ENCODE results near the gene NPDC1.
"Not testable (repeated sequence)": the region's sequence is repeated elsewhere in the genome, so short reads cannot be mapped to it uniquely, and the experiment has no call there.

The NPDC1 gene

DNA sequence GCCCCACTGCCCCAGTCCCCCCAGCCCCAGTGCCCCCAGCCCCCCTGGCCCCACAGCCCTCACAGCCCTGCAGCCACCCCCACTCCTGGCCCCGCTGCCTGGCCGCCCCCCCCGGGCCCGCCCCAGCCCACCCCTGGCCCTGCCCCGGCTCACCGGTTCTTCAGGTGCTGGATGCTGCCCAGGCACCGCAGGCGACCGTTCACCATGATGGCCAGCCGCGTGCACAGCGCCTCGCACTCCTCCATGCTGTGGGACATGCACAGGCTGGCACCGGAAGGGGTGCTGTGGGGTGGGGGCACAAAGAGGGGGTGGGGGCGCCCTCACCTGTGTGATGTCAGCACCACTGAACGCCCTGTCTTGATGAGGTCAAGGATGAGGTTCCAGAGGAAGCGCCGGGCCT, 36.8 kb downstream of the NPDC1 start:
- DNase-seq = no peak

DNA sequence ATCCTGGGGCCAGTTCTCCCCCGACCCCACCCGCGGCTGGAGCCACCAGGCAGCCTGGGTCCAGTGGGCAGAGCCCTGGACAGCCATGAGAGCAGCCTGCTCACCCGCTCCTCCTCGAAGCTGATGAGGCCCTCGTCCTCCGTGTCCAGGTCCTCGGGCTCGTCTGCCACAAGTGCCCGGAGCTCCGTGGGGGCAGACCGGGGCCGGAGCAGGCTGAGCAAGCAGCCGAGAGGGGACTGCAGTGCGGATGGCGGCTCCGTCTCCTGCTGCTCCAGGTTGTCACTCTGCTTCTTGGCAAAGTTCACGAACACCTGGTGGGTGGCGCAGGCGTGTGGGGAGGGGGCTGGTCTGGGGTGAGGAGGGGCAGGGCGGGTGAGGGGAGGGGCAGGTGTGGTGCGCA, 37.7 kb downstream of the NPDC1 start:
- no peak for DNase-seq

DNA sequence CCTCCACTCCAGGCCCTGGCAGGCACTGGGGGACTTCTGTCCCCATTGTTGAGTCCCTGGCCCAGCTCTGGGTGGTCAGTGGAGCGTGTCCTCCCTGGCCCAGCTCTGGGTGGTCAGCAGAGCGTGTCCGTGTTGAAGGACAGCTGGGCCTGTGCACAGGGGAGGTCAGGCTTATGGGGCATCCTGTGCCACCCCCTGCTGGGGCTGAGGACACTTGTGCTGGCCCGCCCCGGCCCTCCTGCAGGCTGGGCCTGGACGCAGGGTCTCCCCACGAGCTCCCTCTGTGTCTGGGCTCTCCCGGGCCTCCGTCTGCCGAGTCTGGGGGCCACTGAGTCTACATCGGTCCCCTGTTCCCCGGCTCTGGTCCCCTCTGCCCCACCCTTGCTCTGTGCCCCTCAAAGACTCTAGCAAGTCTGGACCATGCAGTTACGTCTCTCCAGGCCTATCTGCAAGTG, 38.1 kb downstream of the NPDC1 start:
- no peak for DNase-seq

DNA sequence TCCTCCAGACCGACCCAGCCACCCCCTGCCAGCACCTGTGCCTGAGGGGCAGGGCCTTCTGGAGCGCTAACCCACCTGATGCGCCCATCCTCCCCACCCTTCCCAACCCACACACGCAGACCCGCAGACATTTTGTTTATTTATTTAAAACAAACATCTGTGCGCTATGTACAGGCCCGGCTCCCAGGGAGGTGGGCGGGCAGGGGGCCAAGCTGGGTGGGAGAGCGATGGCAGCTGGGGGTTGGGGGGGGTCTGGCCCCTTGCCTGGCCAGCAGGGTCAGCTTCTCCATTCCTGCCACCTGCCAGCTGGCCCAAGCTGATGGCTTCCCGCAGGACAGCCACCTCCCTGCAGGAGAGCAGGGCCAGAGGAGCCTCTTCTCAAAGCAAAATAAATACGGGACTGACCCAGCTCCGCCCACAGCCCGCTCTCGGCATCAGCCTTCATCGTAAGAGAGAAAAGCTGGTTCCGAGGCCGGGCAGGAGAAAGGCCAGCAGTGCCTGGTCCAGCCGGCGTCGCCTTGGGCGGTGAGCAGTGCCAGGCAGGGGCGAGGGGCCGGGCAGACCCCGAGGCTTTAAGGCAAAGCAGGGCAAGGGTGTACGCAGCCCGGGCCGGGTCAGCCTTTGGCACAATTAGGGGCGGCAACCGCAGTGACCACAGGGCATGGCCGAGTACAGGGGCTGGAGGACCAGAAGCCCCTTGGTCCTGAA, 38.7 kb downstream of the NPDC1 start:
- no peak for DNase-seq

DNA sequence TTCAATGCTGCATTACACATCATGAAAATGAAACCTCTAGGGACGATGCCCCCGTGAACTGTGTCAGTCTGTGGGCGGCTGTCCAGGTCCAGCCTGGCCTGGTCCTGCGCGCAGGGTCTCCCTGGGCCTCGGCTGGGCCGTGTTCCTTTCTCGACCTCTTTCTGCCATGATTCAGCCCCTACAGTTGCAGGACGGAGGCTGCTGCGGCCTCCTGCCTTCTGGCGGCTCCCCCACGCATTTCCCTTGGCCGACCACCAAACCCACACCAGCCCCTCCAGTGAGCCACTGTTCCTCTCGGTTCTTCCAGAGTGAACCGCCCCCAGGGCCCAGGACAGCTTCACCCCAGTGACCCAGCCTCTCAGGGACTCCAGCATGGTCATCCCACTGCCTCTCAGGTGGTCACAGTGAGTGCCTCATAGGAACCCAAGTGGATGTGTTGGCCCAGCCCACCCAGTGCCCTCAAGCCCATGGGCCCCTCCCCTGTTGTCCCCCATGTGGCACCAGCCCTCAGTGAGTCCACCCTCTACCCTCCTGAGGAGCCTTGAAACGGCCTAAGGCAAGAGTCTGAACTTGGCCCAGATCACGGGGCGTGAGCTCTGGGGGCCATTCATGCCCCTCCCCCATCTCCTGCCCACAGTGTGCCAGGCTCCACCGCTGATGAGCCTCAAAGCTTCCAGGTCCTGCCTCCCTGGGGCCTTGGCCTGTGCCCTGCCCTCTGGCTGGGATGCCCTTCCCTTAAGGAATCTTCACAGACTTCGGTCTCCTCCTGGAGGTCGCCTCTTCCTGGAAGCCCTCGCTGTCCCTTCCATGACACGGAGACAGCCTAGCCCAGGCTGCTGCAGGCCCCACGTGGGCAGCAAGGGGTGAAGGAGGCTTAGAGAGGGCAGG, 39.6 kb downstream of the NPDC1 start:
- no peak for DNase-seq

DNA sequence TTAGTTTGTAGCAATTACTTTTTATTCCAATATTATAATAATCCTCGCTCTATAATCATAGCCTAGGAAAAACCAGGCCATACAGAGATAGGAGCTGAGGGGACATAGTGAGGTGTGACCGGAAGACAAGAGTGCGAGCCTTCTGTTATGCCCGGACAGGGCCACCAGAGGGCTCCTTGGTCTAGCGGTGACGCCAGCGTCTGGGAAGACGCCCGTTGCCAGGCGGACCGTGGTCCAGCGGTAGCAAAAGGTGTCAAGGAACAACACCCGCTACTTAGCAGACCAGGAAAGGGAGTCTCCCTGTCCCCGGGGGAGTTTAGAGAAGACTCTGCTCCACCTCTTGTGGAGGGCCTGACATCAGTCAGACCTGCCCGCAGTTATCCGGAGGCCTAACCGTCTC, 41.7 kb downstream of the NPDC1 start:
- DNase-seq = not testable (repeated sequence)

DNA sequence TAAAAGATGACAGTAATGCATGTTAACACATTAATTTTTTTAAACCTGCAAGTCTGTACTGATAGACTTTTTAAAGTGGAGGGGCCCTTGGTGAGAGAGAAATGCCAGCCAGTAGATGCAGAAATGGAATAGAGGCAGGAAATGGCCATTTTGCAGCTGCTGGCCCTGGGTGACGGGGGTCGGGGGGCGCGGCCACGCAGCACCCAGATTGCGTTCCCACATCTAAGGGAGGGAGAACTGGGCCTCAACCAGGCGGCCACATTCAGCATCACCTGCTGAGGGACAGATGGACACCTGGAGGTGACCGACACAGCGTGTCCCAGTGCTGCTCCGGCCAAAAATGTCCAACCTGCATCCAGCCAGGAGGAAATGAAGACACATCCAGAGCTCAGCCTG, 43.3 kb downstream of the NPDC1 start:
- no peak for DNase-seq

DNA sequence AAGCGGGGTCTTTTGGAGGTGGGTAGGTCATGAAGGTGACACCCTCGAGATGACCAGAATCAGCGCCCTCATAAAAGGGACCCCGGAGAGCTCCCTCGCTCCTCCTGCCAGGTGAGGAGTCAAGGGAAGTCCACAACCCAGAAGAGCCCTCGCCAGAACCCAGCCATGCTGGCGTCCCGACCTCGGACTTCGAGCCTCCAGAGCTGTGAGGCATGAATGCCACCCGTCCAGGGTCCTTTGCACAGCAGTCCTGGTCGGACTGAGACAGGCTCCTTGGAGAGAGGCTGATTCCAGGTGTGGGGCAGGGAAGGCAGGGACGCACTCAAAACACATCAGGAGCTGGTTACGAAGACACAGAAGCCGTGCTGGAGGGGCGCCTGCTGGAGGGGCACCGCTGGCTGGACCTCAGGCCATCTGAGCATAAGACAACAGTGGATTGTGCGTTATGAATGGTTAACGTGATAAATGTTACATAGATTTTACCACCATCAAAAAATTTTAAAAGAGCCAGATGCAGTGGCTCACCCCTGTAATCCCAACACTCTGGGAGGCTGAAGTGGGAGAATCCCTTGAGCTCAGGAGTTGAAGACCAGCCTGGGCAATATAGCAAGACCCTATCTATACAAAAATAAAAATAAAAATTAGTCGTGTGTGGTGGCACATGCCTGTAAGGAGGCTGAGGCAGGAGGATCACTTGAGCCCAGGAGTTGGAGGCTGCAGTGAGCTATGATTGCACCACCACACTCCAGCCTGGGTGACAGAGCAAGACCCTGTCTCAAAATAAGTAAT, 43.9 kb downstream of the NPDC1 start:
- DNase-seq = no peak

DNA sequence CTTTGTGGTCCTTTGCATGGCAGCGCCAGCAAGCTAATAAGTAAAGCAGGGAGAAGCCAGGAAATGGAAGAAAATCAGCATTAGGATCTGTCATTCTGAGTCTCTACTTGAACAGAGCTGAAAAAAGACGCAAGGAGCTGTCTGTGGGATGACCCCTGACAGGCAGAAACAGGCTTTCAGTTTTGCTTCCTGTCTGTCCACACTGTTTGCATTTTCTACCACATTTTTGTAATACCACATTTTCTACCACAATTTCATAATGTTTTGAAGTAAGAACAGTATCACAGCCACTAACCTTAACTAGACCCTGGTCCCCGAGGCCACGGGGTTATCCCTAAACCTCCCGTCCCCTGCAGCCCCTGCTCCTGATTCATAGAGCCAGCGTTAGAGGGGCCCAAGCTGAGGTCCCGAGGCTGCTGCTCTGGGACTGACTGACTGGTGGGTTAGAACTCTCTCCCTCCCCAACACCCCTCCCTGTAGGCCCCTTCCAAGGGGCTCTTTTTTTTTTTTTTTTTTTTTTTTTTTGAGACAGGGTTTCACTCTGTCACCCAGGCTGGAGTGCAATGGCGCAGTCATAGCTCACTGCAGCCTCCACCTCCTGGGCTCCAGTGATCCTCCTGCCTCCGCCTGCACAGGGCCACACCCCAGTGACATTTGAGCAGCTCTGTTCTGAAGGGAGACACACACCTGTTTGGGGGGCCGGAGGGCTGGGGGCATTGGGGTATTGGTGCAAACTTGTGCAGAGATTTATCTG, 45.6 kb downstream of the NPDC1 start:
- peak; percentile 61 for DNase-seq

DNA sequence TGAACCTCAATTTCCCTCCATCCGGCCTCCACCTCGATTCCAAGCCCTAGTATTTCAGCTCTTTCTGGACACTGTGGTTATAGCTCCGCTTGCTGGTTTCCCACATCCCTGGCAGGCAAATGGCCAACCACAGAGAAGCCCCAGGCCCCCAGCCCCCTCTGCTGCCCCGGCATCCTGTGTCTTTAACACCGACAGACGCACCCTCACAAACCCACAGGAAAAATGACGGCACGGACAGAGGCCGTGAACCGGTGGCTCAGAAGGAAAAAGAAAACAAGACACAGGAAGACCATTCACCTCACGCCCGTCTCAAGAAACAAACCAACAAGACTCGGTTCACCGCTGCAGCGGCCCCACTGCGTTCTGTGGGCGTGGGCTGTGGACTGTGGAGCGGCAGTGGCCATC, 48.1 kb downstream of the NPDC1 start:
- DNase-seq = no peak

DNA sequence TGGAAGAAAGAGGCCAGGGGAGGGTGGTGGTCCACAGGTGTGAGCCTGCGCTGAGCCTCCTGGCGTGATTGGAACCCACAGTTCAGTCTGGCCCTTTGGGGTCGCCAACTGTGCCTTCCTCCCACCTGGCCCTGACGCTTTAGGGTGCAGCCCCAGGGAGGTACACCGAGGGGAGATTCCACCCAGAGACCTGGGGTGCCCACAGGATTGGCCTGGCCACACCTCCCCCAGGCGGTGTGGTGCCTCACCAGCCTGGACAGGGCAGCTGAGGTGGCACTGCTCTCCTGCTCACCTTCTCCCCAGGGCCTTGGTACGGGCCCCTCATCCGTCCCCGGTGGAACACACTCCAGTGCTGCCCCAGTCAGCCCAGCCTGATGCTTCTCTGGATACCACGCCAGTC, 48.6 kb downstream of the NPDC1 start:
- DNase-seq = no peak

DNA sequence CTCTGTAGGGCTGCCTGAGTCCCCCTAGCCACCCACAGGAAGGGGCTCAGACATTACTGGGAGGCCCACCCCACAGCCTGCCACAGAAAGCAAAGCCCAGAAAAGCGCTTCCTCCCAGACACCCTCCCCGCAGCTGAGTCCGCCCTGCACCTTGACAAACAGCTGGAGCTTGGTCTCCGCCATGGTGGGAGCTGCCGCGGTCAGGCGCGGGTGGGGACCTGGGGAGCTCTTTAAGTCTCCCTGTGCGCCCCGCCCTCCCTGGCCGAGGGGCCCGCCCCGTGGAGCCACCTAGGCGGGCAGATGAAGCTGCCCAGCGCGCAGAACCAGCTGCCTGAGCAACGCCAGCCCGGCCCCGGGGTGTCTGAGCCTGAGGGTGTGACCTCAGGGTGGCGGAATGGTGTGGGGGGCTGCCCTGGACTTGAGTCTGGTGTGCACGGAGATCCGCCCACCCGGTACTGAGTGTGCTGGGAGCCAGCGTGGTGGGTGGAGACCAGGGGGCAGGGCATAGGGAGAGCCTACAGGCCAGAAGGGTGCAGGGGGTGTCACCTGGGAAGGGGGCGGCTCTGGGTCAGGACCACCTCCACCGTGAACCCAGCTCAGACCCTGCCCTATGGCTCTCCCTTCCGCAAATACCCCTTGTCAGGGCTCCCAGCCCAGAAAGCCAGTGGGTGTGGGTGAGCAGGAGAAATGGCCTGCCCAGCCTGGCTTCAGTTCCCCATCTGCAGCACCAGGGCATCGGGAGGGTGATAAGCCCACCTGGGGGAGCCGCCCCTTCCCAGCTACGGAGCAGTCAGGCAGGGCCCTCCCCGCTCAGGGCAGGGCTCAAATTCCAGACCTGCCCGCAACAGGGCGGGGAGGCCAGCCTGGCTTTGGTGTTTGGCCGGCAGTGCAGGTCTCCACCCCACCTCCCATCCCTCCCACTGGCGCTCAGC, 49.4 kb downstream of the NPDC1 start, which contains the start of gene CLIC3:
Gene CLIC3 (minus strand): TSS at position 208 of the 932 bp plus-strand sequence. CDS start 25 bp downstream, at position 183.
- DNase-seq = no peak

DNA sequence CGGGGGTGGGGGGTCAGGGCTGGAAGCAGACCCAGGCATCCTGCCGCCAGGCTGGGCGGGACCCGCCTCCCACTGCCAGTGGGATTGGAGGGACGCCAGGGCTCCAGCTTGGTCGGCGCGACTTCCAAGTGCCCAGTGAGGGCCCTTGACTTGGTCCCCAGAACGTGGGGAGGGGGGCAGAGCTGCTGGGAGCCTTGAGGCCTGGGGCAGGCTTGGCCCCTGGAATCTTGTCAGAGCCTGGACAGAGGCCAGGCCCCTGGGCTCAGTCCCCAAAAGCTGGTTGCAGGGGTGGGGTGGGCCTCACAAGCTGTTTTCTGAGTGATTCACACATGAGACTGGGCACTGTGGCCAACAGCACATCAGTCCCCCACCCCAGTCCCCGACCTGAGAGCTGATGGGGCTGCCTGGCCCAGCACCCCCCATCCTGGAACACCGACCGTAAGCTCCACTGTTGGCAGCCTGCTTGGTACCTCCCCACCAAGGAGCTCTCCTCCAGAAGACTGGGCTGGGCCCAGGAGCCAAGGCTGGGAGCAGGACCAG, 50.1 kb downstream of the NPDC1 start:
- no peak for DNase-seq

DNA sequence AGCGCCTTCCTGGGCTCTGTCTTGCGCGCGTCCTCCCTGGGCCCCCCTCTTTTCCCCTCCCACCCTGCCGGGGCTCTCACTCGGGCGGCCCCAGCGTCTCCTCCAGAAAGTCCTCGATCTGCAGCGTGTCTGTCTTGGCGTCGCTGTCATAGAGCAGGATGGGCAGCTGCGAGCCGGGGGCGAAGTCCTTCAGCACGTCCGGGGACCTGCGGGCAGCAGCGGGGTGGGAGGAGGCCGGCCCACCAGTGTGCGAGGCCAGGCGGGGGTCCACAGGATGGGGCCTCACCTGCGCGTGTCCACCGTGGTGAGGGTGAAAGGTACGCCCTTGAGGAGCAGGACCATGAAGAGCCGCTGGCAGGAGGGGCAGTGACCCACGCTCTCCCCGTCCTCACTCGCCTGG, 50.6 kb downstream of the NPDC1 start:
- no peak for DNase-seq

DNA sequence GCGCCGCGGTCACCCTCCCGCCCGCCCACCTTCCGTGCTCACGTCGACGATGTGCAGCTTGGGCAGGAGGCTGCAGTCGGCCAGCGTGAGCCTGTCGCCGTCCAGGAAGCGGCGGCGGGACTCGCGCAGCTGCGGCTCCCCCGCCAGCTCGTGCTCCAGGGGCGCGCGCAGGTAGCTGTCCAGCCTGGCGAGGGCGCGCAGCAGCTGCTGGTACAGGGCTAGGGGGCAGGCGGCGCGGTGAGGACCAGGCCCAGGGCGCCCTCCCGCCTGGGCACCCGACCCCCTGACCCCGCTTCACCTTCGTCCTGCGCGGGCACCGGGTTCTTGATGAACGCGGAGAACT, 51.1 kb downstream of the NPDC1 start:
- no peak for DNase-seq

DNA sequence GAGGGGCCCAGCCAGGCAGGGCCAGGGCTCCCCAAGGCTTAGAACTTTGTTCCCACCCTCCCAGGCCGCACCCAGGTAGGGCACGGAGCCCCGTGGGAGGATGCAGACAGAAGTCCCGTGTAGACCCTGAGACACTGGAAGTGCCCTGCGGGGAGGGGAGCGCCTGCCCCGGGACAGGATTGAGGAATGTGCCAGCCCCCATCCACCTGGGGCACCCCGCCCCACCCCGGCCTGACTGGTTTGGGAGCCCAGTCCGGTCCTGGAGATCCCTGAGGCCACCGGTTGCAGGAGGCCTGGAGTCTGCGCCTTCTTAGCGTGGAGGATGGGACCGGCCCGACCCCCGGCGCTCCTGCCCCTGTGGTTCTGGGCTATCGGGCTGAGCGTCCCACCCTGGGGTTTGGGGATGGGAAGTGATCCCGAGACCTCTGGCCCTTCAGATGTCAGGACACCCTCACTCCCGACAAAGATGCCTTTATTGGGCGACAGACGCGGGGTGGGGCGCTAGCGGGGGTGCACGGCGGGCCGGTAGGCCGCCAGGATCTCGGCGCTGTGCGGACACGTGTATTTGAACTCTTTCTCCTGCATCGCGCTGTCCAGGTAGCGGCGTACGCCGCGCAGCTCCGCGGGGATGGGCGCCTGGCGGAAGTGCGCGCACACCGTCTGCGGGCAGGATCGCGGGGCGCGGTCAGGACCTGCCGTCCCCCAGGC, 51.6 kb downstream of the NPDC1 start:
- DNase-seq = no peak

DNA sequence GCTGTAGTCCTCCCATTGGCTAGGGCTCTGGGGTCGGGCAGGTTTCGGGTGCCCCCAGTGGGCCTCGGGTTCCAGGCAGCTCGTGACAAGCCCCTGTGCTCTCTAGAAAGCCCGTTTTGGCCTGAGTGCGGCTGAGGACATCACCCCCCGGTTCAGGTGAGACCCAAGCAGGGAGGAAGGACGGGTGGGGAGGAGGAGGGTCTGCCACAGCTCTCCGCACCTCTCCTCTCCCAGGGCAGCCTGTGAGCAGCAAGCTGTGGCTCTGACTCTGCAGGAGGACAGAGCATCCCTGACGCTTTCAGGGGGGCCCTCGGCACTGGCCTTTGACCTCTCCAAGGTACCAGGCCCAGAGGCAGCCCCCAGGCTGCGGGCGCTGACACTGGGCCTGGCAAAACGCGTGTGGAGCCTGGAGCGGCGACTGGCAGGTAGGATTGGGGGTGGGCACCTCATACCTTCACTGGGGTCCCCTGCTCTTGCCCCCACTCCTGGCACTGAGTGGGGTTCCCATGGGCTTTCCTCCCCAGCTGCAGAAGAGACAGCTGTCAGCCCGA, 53.1 kb downstream of the NPDC1 start:
- DNase-seq = no peak

DNA sequence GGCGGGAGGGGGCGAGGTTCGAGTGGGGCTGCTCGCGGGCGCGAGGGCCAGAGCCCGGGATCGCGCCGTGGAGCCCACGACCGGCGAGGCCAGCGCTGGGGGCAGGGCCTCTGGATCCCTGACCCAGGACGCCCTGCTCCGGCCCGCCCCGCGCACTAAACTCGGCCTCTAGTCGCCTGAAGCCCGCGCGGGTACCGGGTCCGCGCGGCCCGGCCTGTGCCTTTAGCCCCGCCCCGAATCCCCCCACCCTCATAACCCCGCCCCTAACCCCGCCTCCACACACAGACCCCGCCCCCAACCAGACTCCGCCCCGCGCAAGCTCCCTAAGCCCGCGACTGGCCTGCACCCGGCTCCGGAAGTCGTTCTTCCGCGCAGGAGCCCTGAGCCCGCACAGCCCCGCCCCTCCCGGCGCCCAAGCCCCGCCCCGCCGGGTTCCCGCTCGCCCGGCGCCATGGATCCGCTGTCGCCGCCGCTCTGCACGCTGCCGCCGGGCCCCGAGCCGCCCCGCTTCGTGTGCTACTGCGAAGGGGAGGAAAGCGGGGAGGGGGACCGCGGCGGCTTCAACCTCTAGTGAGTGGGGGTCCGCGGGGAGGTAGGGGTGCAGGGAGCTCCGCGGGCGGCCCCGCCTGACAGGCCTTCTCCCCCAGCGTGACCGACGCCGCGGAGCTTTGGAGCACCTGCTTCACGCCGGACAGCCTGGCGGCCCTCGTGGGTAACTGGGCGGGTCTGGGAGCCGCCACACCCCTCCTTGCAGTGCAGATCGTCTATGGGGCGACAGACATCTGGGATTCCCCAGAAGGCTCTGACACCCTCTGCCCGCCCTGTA, 53.8 kb downstream of the NPDC1 start, which contains the start of gene PAXX:
Gene PAXX (plus strand): TSS at position 430 of the 826 bp plus-strand sequence. CDS start 22 bp downstream, at position 452.
- peak; percentile 92 for DNase-seq

Data from HCEC 1CT (cell line).